ENCODE data around the gene SLU7. TPM values are rescaled to one million over a fixed set of nuclear protein-coding genes. Genes with fewer than 3 reads are reported as not detected.

The SLU7 gene
- polyA plus RNA-seq, 1 donor from 2014 or later = 82.2 TPM

GRCh38 chr5:160385496-160385895 lies 33.4 kb downstream of the SLU7 start:
- Histone ChIP-seq H3K27me3 (ENCODE audit: insufficient read depth, low read depth, low read length) (no peaks in the 10 kb centered on the region), H3K36me3 (ENCODE audit: insufficient read depth, low read length) (no peaks in the 10 kb centered on the region), H3K27ac (ENCODE audit: low read length) (no peak overlapping the region), H3K79me2 (replicated peaks; ENCODE audit: insufficient read depth, low read length) (no peaks in the 10 kb centered on the region), H3K4me3 (ENCODE audit: low read length) (no peak overlapping the region), H3K9me2 (ENCODE audit: insufficient read depth, low read length) (no peaks in the 10 kb centered on the region), H3F3A (ENCODE audit: insufficient read depth, low read length, poor library complexity, severe bottlenecking) (no peaks in the 10 kb centered on the region), H3K4me2 (ENCODE audit: low read length) (no peak overlapping the region), H3K9me3 (ENCODE audit: low read length) (peaks cover 5% of the 10 kb centered on the region), H3K9ac (ENCODE audit: low read length) (no peak overlapping the region), H4K20me1 (ENCODE audit: insufficient read depth) (no peaks in the 10 kb centered on the region), H2AFZ (ENCODE audit: low read depth, low read length) (no peak overlapping the region)
- TF ChIP-seq, protein P1, sequence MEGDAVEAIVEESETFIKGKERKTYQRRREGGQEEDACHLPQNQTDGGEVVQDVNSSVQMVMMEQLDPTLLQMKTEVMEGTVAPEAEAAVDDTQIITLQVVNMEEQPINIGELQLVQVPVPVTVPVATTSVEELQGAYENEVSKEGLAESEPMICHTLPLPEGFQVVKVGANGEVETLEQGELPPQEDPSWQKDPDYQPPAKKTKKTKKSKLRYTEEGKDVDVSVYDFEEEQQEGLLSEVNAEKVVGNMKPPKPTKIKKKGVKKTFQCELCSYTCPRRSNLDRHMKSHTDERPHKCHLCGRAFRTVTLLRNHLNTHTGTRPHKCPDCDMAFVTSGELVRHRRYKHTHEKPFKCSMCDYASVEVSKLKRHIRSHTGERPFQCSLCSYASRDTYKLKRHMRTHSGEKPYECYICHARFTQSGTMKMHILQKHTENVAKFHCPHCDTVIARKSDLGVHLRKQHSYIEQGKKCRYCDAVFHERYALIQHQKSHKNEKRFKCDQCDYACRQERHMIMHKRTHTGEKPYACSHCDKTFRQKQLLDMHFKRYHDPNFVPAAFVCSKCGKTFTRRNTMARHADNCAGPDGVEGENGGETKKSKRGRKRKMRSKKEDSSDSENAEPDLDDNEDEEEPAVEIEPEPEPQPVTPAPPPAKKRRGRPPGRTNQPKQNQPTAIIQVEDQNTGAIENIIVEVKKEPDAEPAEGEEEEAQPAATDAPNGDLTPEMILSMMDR (IDR thresholded peaks at IDR 0.05; ENCODE audit: poor library complexity, severe bottlenecking) = no peak
- no peak for TF ChIP-seq EP300 (conservative IDR thresholded peaks at IDR 0.05; ENCODE audit: poor library complexity, severe bottlenecking)
- no peak for TF ChIP-seq SMC3 (conservative IDR thresholded peaks at IDR 0.05; ENCODE audit: poor library complexity)
- no peak for TF ChIP-seq TAF1 (IDR thresholded peaks at IDR 0.05; ENCODE audit: low read depth)
- TF ChIP-seq EZH2 (IDR thresholded peaks at IDR 0.05; ENCODE audit: borderline replicate concordance, insufficient read depth, low read length, poor library complexity, severe bottlenecking) = no peak
- no peak for TF ChIP-seq REST (IDR thresholded peaks at IDR 0.05; ENCODE audit: borderline replicate concordance)
- no peak for TF ChIP-seq POLR2AphosphoS5 (IDR thresholded peaks at IDR 0.05)
- TF ChIP-seq RAD21 (conservative IDR thresholded peaks at IDR 0.05) = no peak
- TF ChIP-seq MXI1 (conservative IDR thresholded peaks at IDR 0.05; ENCODE audit: poor library complexity, severe bottlenecking) = no peak

DNA sequence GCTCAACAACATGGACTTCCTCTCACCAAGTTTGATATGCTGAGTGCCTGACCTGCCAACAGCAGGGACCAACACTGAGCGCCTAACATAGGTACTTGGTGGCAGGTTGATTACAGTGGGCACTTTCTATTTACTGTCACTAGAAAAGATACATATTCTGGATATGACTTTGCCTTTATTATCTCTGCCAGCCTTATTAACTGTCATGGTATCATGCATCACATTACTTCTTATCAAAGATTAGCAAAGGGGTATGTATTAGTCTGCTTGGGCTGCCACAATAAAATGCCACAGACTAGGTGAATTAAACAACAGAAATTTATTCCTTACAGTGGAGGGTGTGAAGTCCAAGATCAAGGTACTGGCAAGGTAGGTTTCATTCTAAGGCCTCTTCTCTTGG lies 34.2 kb downstream of the SLU7 start:
- no peaks in the 10 kb centered on the region for H3K27me3 ChIP-seq (ENCODE audit: insufficient read depth, low read depth, low read length)
- H3K27ac ChIP-seq (ENCODE audit: low read length) = no peak overlapping the region
- peaks cover 5% of the 10 kb centered on the region for H3K9me3 ChIP-seq (ENCODE audit: low read length)
- H3K4me3 ChIP-seq (ENCODE audit: low read length) = no peak overlapping the region
- H3K9ac ChIP-seq (ENCODE audit: low read length) = no peak overlapping the region
- no peaks in the 10 kb centered on the region for H3K36me3 ChIP-seq (ENCODE audit: insufficient read depth, low read length)
- H3K4me2 ChIP-seq (ENCODE audit: low read length) = no peak overlapping the region
- H3K79me2 ChIP-seq (replicated peaks; ENCODE audit: insufficient read depth, low read length) = no peaks in the 10 kb centered on the region
- H3F3A ChIP-seq (ENCODE audit: insufficient read depth, low read length, poor library complexity, severe bottlenecking) = no peaks in the 10 kb centered on the region
- no peak overlapping the region for H2AFZ ChIP-seq (ENCODE audit: low read depth, low read length)
- no peaks in the 10 kb centered on the region for H4K20me1 ChIP-seq (ENCODE audit: insufficient read depth)
- H3K9me2 ChIP-seq (ENCODE audit: insufficient read depth, low read length) = no peaks in the 10 kb centered on the region
- TF ChIP-seq TAF1 (IDR thresholded peaks at IDR 0.05; ENCODE audit: low read depth) = no peak
- TF ChIP-seq REST (IDR thresholded peaks at IDR 0.05; ENCODE audit: borderline replicate concordance) = no peak
- no peak for TF ChIP-seq EP300 (conservative IDR thresholded peaks at IDR 0.05; ENCODE audit: poor library complexity, severe bottlenecking)
- TF ChIP-seq, protein P1 (IDR thresholded peaks at IDR 0.05; ENCODE audit: poor library complexity, severe bottlenecking) = no peak
- no peak for TF ChIP-seq SMC3 (conservative IDR thresholded peaks at IDR 0.05; ENCODE audit: poor library complexity)
- no peak for TF ChIP-seq POLR2AphosphoS5 (IDR thresholded peaks at IDR 0.05)
- TF ChIP-seq RAD21 (conservative IDR thresholded peaks at IDR 0.05) = no peak
- no peak for TF ChIP-seq EZH2 (IDR thresholded peaks at IDR 0.05; ENCODE audit: borderline replicate concordance, insufficient read depth, low read length, poor library complexity, severe bottlenecking)
- TF ChIP-seq MXI1 (conservative IDR thresholded peaks at IDR 0.05; ENCODE audit: poor library complexity, severe bottlenecking) = no peak
